HEK293 (cell line): ENCODE results near the gene ATP13A2.

Experiments used
- CTCF ChIP-seq: fragments of 450-650 bp; formaldehyde crosslinking; IDR thresholded peaks from 2 replicates; pipeline ENCODE4 v1.5.1; 2016; ENCODE audit warnings: missing biosample characterization, missing genetic modification characterization
- GLI4 ChIP-seq: fragments of 450-650 bp; formaldehyde crosslinking; IDR thresholded peaks from 2 replicates; pipeline ENCODE4 v1.5.1; 2016; ENCODE audit warnings: missing biosample characterization, missing genetic modification characterization
- KLF1 ChIP-seq: fragments of 450-650 bp; formaldehyde crosslinking; IDR thresholded peaks from 2 replicates; pipeline ENCODE4 v1.5.1; 2016; ENCODE audit warnings: missing biosample characterization, missing genetic modification characterization
- REST ChIP-seq: fragments of 450-650 bp; formaldehyde crosslinking; IDR thresholded peaks from 2 replicates; pipeline ENCODE4 v1.5.1; 2016; ENCODE audit warnings: missing biosample characterization, missing genetic modification characterization
- ZNF23 ChIP-seq: fragments of 450-650 bp; formaldehyde crosslinking; IDR thresholded peaks from 2 replicates; pipeline ENCODE4 v1.5.1; 2016; ENCODE audit warnings: missing biosample characterization, missing genetic modification characterization, borderline replicate concordance
- ZNF239 ChIP-seq: fragments of 450-650 bp; formaldehyde crosslinking; IDR thresholded peaks from 2 replicates; pipeline ENCODE4 v1.5.1; 2016; ENCODE audit warnings: missing biosample characterization, missing genetic modification characterization
- ZNF501 ChIP-seq: fragments of 450-650 bp; formaldehyde crosslinking; IDR thresholded peaks from 2 replicates; pipeline ENCODE4 v1.5.1; 2016; ENCODE audit warnings: missing biosample characterization, missing genetic modification characterization
- ZNF776 ChIP-seq: fragments of 450-650 bp; formaldehyde crosslinking; IDR thresholded peaks from 2 replicates; pipeline ENCODE4 v1.5.0; 2017; ENCODE audit warnings: missing biosample characterization, missing genetic modification characterization, borderline replicate concordance
- ZSCAN4 ChIP-seq: fragments of 450-650 bp; formaldehyde crosslinking; IDR thresholded peaks from 2 replicates; pipeline ENCODE4 v1.5.1; 2017; ENCODE audit warnings: missing biosample characterization, missing genetic modification characterization

GRCh38 chr1:16975838-16976237, 35.9 kb downstream of the ATP13A2 start:
- TF ChIP-seq ZNF23 = no peak
- TF ChIP-seq CTCF (tag by site-specific recombination) = no peak
- no peak for TF ChIP-seq GLI4 (tag by site-specific recombination)
- no peak for TF ChIP-seq KLF1 (tag by site-specific recombination)
- no peak for TF ChIP-seq ZNF239 (tag by site-specific recombination)
- TF ChIP-seq ZSCAN4 = no peak
- TF ChIP-seq ZNF776 (tag by site-specific recombination) = no peak
- TF ChIP-seq ZNF501 = no peak
- no peak for TF ChIP-seq REST (tag by site-specific recombination)
